IPS-NIHi7 (cell line): ENCODE measurements around the gene SEPTIN8.

Source experiments
- DNase-seq: peaks from one replicate; pipeline ENCODE4 v3.0.0; 2012; ENCODE audit warnings: mixed read lengths; ENCODE audit errors: extremely low spot score

The SEPTIN8 gene

GRCh38 chr5:132765311-132766019 lies 11.6 kb downstream of the SEPTIN8 start:
- DNase-seq = no peak

GRCh38 chr5:132764671-132765238 lies 12.3 kb downstream of the SEPTIN8 start:
- DNase-seq = no peak

GRCh38 chr5:132764051-132764450 lies 13.0 kb downstream of the SEPTIN8 start:
- no peak for DNase-seq

- DNase-seq = no peak
Observed at GRCh38 chr5:132763181-132764036, 13.6 kb downstream of the SEPTIN8 start.

- DNase-seq = no peak
Observed at GRCh38 chr5:132762246-132763000, 14.6 kb downstream of the SEPTIN8 start.

- DNase-seq = no peak
Observed at GRCh38 chr5:132761321-132762240, 15.5 kb downstream of the SEPTIN8 start.

GRCh38 chr5:132760601-132761317 lies 16.3 kb downstream of the SEPTIN8 start:
- DNase-seq = no peak

GRCh38 chr5:132760049-132760420 lies 17.0 kb downstream of the SEPTIN8 start:
- no peak for DNase-seq

- no peak for DNase-seq
Observed at GRCh38 chr5:132759114-132760048, 17.7 kb downstream of the SEPTIN8 start.

- DNase-seq = no peak
Observed at GRCh38 chr5:132758451-132758850, 18.6 kb downstream of the SEPTIN8 start.

- DNase-seq = no peak
Observed at GRCh38 chr5:132756542-132756941, 20.5 kb downstream of the SEPTIN8 start.

- DNase-seq = no peak
Observed at GRCh38 chr5:132754947-132755346, 22.1 kb downstream of the SEPTIN8 start.

GRCh38 chr5:132754111-132754510 lies 22.9 kb downstream of the SEPTIN8 start:
- no peak for DNase-seq

GRCh38 chr5:132753135-132753987 lies 23.7 kb downstream of the SEPTIN8 start:
- DNase-seq = peak; percentile 61

GRCh38 chr5:132752581-132753125 lies 24.4 kb downstream of the SEPTIN8 start:
- peak; percentile 1 for DNase-seq

GRCh38 chr5:132751971-132752580 lies 25.0 kb downstream of the SEPTIN8 start:
- DNase-seq = peak; percentile 5

- DNase-seq = no peak
Observed at GRCh38 chr5:132751444-132751843, 25.6 kb downstream of the SEPTIN8 start.
